Measurements from ENCODE around the gene CSNK1D.
A peak's percentile ranks its signal among the peaks of the same experiment; 100 is the strongest.

The CSNK1D gene

DNA sequence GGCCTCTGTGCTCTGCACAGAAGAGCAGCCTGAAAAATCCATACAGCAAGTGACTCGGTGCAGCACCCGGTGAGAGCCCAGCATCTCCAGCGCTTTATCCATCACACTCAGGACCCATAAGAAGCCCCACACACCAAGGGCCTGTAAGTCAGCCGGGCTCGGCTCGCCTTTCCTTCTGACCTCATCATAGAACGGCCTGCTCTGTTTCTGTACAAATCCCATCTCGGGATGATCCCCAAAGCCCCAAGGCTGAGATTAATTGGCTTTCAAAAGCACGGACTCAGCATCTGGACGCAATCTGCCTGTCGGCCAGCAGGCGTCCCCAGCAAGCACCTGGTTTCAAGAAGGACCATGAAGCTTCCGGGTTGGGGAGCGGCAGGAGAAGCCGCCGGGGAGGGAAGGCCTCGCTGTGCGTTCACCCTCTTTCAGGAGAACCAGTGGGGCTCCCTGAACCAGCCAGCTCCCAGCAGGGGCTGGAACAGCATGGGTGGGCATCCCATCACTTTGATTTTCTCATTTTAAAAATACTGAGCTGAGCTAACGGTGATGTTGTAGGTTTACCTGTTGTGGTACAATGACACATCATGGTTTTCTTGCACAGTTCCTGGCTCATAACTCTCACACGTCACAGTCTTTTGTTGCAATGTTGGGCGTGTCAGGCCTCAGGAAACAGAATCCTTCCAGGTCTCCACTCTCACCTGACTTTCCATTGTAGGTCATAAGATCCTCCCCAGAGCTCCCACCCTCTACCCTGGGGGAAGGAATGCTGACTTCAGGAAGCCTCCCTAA lies 67.6 kb downstream of the CSNK1D start:
- H2AFZ ChIP-seq (ENCODE audit: low read length): peak overlapping the region; percentile 87

DNA sequence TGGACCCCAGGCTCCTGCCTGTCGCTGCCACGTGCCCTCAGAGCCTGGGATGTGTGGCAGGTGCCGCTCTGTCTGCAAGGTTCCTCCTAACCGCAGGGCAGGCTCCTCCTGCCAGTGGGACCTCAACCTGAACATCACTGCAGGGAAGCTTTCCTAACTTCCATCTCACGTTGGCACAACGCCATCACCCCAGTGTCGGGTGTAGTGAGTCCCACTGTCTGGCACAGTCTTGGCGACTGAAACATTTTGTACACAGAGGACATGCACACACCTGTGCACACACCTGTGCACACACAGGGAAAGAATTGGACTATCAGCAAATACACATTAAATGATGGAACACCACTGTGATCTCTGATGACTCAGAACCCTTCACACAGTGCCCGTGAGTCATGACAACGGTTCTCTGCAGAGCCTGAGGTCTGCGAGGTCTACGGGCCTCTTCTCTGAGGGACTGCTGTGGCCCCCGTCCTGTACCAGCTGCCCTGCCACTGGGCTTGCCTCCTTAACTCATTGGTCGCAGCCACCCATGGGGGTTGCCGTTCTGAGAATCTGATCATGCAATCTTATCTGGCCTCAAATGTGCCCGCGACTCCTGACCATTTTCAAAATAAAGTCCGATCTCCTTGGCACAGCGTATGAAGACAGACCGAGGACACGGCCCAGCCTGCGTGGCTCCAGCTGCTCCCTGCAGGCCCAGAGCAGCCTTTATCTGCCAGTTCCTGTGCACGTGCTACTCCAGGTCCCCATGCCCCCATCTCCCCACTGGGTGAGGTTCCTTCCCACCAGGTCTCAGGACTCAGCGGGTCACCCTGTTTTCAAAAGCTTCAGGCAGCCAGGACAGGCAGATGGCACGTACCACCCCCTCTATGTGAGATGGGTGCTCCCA lies 68.4 kb downstream of the CSNK1D start:
- peaks cover 5% of the 10 kb centered on the region for H3K79me2 ChIP-seq (ENCODE audit: insufficient read depth, low read length)
- TF ChIP-seq, protein P1, sequence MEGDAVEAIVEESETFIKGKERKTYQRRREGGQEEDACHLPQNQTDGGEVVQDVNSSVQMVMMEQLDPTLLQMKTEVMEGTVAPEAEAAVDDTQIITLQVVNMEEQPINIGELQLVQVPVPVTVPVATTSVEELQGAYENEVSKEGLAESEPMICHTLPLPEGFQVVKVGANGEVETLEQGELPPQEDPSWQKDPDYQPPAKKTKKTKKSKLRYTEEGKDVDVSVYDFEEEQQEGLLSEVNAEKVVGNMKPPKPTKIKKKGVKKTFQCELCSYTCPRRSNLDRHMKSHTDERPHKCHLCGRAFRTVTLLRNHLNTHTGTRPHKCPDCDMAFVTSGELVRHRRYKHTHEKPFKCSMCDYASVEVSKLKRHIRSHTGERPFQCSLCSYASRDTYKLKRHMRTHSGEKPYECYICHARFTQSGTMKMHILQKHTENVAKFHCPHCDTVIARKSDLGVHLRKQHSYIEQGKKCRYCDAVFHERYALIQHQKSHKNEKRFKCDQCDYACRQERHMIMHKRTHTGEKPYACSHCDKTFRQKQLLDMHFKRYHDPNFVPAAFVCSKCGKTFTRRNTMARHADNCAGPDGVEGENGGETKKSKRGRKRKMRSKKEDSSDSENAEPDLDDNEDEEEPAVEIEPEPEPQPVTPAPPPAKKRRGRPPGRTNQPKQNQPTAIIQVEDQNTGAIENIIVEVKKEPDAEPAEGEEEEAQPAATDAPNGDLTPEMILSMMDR (conservative IDR thresholded peaks at IDR 0.05; ENCODE audit: low read length): no peak
- TF ChIP-seq EZH2phosphoT487 (IDR thresholded peaks at IDR 0.05; ENCODE audit: borderline replicate concordance): no peak
- no peak overlapping the region for H3K9ac ChIP-seq (ENCODE audit: low read depth, low read length, poor library complexity, severe bottlenecking)
- 0 out of 2 replicates have a peak, but pooled peaks cover 2% of the 10 kb centered on the region for H3F3A ChIP-seq (ENCODE audit: low read depth)
- H3K27me3 ChIP-seq (ENCODE audit: insufficient read depth, low read length, poor library complexity, severe bottlenecking): no peaks in the 10 kb centered on the region
- no peaks in the 10 kb centered on the region for H3K9me2 ChIP-seq (replicated peaks; ENCODE audit: low read depth, low read length)
- H3K4me1 ChIP-seq (ENCODE audit: insufficient read depth, low read length, poor library complexity, severe bottlenecking): peaks cover 35% of the 10 kb centered on the region
- no peak overlapping the region for H2AFZ ChIP-seq (ENCODE audit: low read length)
- no peaks in the 10 kb centered on the region for H3K9me3 ChIP-seq (ENCODE audit: insufficient read depth, low read depth, low read length)
- no peaks in the 10 kb centered on the region for H3K36me3 ChIP-seq (ENCODE audit: insufficient read depth, low read length)
- H3K4me3 ChIP-seq (ENCODE audit: low read length, poor library complexity, severe bottlenecking): peak overlapping the region; percentile 60
- H4K20me1 ChIP-seq (ENCODE audit: insufficient read depth, low read length, poor library complexity, severe bottlenecking): peaks cover under 1% of the 10 kb centered on the region
- H3K4me2 ChIP-seq (ENCODE audit: low read depth, low read length, poor library complexity, severe bottlenecking): peak overlapping the region; percentile 76

More for the DNA sequence above, 67.6 kb downstream of the CSNK1D start:
- TF ChIP-seq, protein P1 (conservative IDR thresholded peaks at IDR 0.05; ENCODE audit: low read length): peak; percentile 92
- TF ChIP-seq EZH2phosphoT487 (IDR thresholded peaks at IDR 0.05; ENCODE audit: borderline replicate concordance): no peak
- Histone ChIP-seq H3K4me2 (ENCODE audit: low read depth, low read length, poor library complexity, severe bottlenecking) (peak overlapping the region; percentile 76), H4K20me1 (ENCODE audit: insufficient read depth, low read length, poor library complexity, severe bottlenecking) (no peaks in the 10 kb centered on the region), H3K9ac (ENCODE audit: low read depth, low read length, poor library complexity, severe bottlenecking) (peak overlapping the region; percentile 65), H3K79me2 (ENCODE audit: insufficient read depth, low read length) (0 out of 2 replicates have a peak, but pooled peaks cover under 1% of the 10 kb centered on the region), H3K4me1 (ENCODE audit: insufficient read depth, low read length, poor library complexity, severe bottlenecking) (peaks cover 32% of the 10 kb centered on the region), H3K27me3 (ENCODE audit: insufficient read depth, low read length, poor library complexity, severe bottlenecking) (no peaks in the 10 kb centered on the region), H3K9me3 (ENCODE audit: insufficient read depth, low read depth, low read length) (no peaks in the 10 kb centered on the region), H3K4me3 (ENCODE audit: low read length, poor library complexity, severe bottlenecking) (peak overlapping the region; percentile 60), H3K9me2 (replicated peaks; ENCODE audit: low read depth, low read length) (no peaks in the 10 kb centered on the region), H3F3A (ENCODE audit: low read depth) (no peaks in the 10 kb centered on the region), H3K36me3 (ENCODE audit: insufficient read depth, low read length) (no peaks in the 10 kb centered on the region)

DNA sequence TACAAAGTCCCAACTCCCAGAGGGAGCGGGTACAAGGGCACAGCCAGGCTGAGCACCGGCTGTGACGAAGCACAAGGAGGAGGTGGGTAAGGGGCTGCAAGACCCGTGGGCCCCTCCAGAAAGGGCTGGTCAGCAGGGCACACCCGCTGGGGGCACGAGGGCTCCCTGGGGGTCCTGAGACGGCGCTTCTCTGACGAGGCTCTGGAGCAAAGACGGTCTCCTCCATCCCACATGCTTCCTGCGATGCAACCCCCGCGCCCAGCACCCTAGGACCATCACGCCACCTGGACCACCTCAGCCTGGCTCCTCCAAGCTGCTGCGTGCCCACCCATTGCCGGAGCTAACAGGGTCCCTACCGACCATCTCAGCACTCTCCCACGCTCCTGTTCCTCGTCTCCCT lies 69.6 kb downstream of the CSNK1D start:
- H3K79me2 ChIP-seq (ENCODE audit: insufficient read depth, low read length): peaks cover 17% of the 10 kb centered on the region
- H3K9me2 ChIP-seq (replicated peaks; ENCODE audit: low read depth, low read length): no peaks in the 10 kb centered on the region
- no peaks in the 10 kb centered on the region for H3K36me3 ChIP-seq (ENCODE audit: insufficient read depth, low read length)
- no peak overlapping the region for H2AFZ ChIP-seq (ENCODE audit: low read length)
- H3K4me3 ChIP-seq (ENCODE audit: low read length, poor library complexity, severe bottlenecking): no peak overlapping the region
- H3K27me3 ChIP-seq (ENCODE audit: insufficient read depth, low read length, poor library complexity, severe bottlenecking): no peaks in the 10 kb centered on the region
- peaks cover 12% of the 10 kb centered on the region for H4K20me1 ChIP-seq (ENCODE audit: insufficient read depth, low read length, poor library complexity, severe bottlenecking)
- TF ChIP-seq EZH2phosphoT487 (IDR thresholded peaks at IDR 0.05; ENCODE audit: borderline replicate concordance): no peak
- TF ChIP-seq, protein P1 (conservative IDR thresholded peaks at IDR 0.05; ENCODE audit: low read length): no peak
- H3F3A ChIP-seq (ENCODE audit: low read depth): 0 out of 2 replicates have a peak, but pooled peaks cover 2% of the 10 kb centered on the region
- no peak overlapping the region for H3K4me2 ChIP-seq (ENCODE audit: low read depth, low read length, poor library complexity, severe bottlenecking)
- H3K9ac ChIP-seq (ENCODE audit: low read depth, low read length, poor library complexity, severe bottlenecking): no peak overlapping the region
- peaks cover 46% of the 10 kb centered on the region for H3K4me1 ChIP-seq (ENCODE audit: insufficient read depth, low read length, poor library complexity, severe bottlenecking)
- H3K9me3 ChIP-seq (ENCODE audit: insufficient read depth, low read depth, low read length): no peaks in the 10 kb centered on the region
